Fibroblast of peridontal ligament (primary cell): Measurements from ENCODE around the gene PPP1R12A.
"Not testable (repeated sequence)": the region's sequence is repeated elsewhere in the genome, so short reads cannot be mapped to it uniquely, and the experiment has no call there.

Source experiments
- DNase-seq: peaks from one replicate; pipeline ENCODE4 v3.0.0-alpha.2; 2010; ENCODE audit errors: extremely low read depth

The PPP1R12A gene

GRCh38 chr12:79891506-79892162 is 43.3 kb downstream of the PPP1R12A start:
- DNase-seq = no peak

- DNase-seq = no peak
Observed at GRCh38 chr12:79887890-79888289, 47.0 kb downstream of the PPP1R12A start.

GRCh38 chr12:79886917-79887519 is 47.9 kb downstream of the PPP1R12A start:
- DNase-seq = peak; percentile 78

GRCh38 chr12:79885911-79886490 is 48.9 kb downstream of the PPP1R12A start:
- no peak for DNase-seq

- peak; percentile 70 for DNase-seq
Observed at GRCh38 chr12:79884401-79885006, 50.4 kb downstream of the PPP1R12A start.

- peak; percentile 44 for DNase-seq
Observed at GRCh38 chr12:79883216-79883615, 51.7 kb downstream of the PPP1R12A start.

GRCh38 chr12:79881351-79881750 is 53.5 kb downstream of the PPP1R12A start:
- no peak for DNase-seq

GRCh38 chr12:79878506-79878905 is 56.4 kb downstream of the PPP1R12A start:
- not testable (repeated sequence) for DNase-seq

- DNase-seq = no peak
Observed at GRCh38 chr12:79877246-79877645, 57.7 kb downstream of the PPP1R12A start.

- no peak for DNase-seq
Observed at GRCh38 chr12:79874665-79875064, 60.2 kb downstream of the PPP1R12A start.

GRCh38 chr12:79873201-79873600 is 61.7 kb downstream of the PPP1R12A start:
- no peak for DNase-seq

GRCh38 chr12:79871621-79872020 is 63.3 kb downstream of the PPP1R12A start:
- no peak for DNase-seq

GRCh38 chr12:79870916-79871315 is 64.0 kb downstream of the PPP1R12A start:
- no peak for DNase-seq

GRCh38 chr12:79859646-79860045 is 75.3 kb downstream of the PPP1R12A start:
- DNase-seq = no peak

GRCh38 chr12:79858518-79858917 is 76.4 kb downstream of the PPP1R12A start:
- peak; percentile 37 for DNase-seq

- DNase-seq = no peak
Observed at GRCh38 chr12:79857675-79858074, 77.2 kb downstream of the PPP1R12A start.

GRCh38 chr12:79850610-79851299 is 84.1 kb downstream of the PPP1R12A start:
- DNase-seq = no peak

GRCh38 chr12:79848339-79848738 is 86.6 kb downstream of the PPP1R12A start:
- DNase-seq = peak; percentile 18

- DNase-seq = no peak
Observed at GRCh38 chr12:79847417-79847816, 87.5 kb downstream of the PPP1R12A start.

GRCh38 chr12:79844693-79845092 is 90.2 kb downstream of the PPP1R12A start:
- peak; percentile 72 for DNase-seq

- no peak for DNase-seq
Observed at GRCh38 chr12:79843978-79844377, 90.9 kb downstream of the PPP1R12A start.

GRCh38 chr12:79842630-79843029 is 92.3 kb downstream of the PPP1R12A start:
- DNase-seq = no peak
